ENCODE measurements around the gene WBP1L. TPM values are rescaled to one million over a fixed set of nuclear protein-coding genes. Genes with fewer than 3 reads are reported as not detected.
A peak's percentile ranks its signal among the peaks of the same experiment; 100 is the strongest.

Gene WBP1L
- total and polyA plus RNA-seq, 2 of the 13 experiments (the other 11 are each of a cell fraction or from before 2014, with no cell fraction given) = 8.3 to 12.3 TPM

DNA sequence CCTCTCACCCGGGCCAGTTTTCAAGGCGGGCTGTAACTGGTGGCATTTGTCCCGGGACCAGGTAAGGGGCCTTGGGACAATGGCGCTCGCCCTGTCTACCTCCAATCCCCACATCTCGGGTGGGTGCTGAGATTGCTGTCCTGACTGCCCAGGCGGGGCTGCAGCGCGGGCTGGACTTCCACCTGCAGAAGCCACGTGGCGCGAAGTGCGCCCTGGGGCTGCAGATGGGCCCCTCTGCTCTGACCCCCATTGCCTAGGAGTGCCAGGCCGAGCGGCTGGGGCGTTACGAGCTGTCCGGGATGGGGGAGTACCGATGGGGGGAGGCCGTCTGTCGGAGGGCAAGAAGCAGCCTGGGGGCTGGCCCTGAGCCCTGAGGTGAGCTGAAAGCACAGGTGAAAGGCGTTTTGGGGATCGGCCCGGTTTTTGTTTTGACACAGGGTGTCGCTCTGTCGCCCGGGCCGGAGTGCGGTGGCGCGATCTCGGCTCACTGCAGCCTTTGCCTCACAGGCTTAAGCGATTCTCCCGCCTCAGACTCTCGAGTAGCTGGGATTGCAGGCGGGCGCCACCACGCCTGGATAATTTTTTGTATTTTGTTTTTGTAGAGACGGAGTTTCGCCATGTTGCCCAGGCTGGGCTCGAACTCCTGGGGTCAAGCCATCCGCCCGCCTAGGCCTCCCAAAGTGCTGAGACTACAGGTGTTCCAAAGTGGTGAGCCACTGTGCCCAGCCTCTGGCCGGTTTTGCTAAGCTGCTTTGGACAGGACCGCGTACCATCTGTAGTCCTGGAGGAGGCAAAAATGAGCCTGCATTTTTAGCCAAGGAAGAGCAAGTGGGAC is 28.9 kb upstream of the WBP1L start, which contains the start of gene SFXN2 (continued):
- TF ChIP-seq ARNT2 (CRISPR knock-in tag; IDR thresholded peaks at IDR 0.05; ENCODE audit: low read depth) = peak; percentile 58; the same call in 1 of the 2 replicates
- TF ChIP-seq NCOR1 (IDR thresholded peaks at IDR 0.05; ENCODE audit: borderline replicate concordance, low read length) = peak; percentile 31; the same call in 1 of the 2 replicates
- no peak for TF ChIP-seq ZMAT3 (CRISPR knock-in tag; conservative IDR thresholded peaks at IDR 0.05)
- TF ChIP-seq NFE2L1 (CRISPR knock-in tag; IDR thresholded peaks at IDR 0.05; ENCODE audit: borderline replicate concordance) = no peak
- TF ChIP-seq TBP (CRISPR knock-in tag; IDR thresholded peaks at IDR 0.05) = no peak
- TF ChIP-seq ZNF567 (CRISPR knock-in tag; IDR thresholded peaks at IDR 0.05; ENCODE audit: borderline replicate concordance) = no peak
- TF ChIP-seq WIZ (CRISPR knock-in tag; IDR thresholded peaks at IDR 0.05) = no peak
- TF ChIP-seq, protein P1, sequence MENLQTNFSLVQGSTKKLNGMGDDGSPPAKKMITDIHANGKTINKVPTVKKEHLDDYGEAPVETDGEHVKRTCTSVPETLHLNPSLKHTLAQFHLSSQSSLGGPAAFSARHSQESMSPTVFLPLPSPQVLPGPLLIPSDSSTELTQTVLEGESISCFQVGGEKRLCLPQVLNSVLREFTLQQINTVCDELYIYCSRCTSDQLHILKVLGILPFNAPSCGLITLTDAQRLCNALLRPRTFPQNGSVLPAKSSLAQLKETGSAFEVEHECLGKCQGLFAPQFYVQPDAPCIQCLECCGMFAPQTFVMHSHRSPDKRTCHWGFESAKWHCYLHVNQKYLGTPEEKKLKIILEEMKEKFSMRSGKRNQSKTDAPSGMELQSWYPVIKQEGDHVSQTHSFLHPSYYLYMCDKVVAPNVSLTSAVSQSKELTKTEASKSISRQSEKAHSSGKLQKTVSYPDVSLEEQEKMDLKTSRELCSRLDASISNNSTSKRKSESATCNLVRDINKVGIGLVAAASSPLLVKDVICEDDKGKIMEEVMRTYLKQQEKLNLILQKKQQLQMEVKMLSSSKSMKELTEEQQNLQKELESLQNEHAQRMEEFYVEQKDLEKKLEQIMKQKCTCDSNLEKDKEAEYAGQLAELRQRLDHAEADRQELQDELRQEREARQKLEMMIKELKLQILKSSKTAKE (CRISPR knock-in tag; IDR thresholded peaks at IDR 0.05; ENCODE audit: borderline replicate concordance) = no peak
- TF ChIP-seq, protein P2, sequence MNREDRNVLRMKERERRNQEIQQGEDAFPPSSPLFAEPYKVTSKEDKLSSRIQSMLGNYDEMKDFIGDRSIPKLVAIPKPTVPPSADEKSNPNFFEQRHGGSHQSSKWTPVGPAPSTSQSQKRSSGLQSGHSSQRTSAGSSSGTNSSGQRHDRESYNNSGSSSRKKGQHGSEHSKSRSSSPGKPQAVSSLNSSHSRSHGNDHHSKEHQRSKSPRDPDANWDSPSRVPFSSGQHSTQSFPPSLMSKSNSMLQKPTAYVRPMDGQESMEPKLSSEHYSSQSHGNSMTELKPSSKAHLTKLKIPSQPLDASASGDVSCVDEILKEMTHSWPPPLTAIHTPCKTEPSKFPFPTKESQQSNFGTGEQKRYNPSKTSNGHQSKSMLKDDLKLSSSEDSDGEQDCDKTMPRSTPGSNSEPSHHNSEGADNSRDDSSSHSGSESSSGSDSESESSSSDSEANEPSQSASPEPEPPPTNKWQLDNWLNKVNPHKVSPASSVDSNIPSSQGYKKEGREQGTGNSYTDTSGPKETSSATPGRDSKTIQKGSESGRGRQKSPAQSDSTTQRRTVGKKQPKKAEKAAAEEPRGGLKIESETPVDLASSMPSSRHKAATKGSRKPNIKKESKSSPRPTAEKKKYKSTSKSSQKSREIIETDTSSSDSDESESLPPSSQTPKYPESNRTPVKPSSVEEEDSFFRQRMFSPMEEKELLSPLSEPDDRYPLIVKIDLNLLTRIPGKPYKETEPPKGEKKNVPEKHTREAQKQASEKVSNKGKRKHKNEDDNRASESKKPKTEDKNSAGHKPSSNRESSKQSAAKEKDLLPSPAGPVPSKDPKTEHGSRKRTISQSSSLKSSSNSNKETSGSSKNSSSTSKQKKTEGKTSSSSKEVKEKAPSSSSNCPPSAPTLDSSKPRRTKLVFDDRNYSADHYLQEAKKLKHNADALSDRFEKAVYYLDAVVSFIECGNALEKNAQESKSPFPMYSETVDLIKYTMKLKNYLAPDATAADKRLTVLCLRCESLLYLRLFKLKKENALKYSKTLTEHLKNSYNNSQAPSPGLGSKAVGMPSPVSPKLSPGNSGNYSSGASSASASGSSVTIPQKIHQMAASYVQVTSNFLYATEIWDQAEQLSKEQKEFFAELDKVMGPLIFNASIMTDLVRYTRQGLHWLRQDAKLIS (CRISPR knock-in tag; IDR thresholded peaks at IDR 0.05) = no peak; the same call in 1 of the 2 replicates
- peak; percentile 80 for TF ChIP-seq KMT2A (CRISPR knock-in tag; IDR thresholded peaks at IDR 0.05)
- TF ChIP-seq SIX4 (CRISPR knock-in tag; IDR thresholded peaks at IDR 0.05) = no peak
- TF ChIP-seq THYN1 (CRISPR knock-in tag; IDR thresholded peaks at IDR 0.05; ENCODE audit: borderline replicate concordance, low read depth) = no peak
- no peak for TF ChIP-seq SUZ12 (IDR thresholded peaks at IDR 0.05; ENCODE audit: low read depth, low read length)
- TF ChIP-seq TARDBP (CRISPR knock-in tag; IDR thresholded peaks at IDR 0.05) = no peak
- peak; percentile 28; the same call in 1 of the 2 replicates for TF ChIP-seq SMAD9 (CRISPR knock-in tag; IDR thresholded peaks at IDR 0.05)
